Right atrium auricular region (tissue), 2 donors: Measurements from ENCODE around the gene ST7. TPM values are rescaled to one million over a fixed set of nuclear protein-coding genes. Genes with fewer than 3 reads are reported as not detected.

Source experiments
- DNase-seq: peaks from one replicate; pipeline ENCODE4 v3.0.0-alpha.2; 2019; ENCODE audit warnings: low spot score
- H3K27ac ChIP-seq, 2 donors: fragments of 200-600 bp; sonication (generic); 1 replicate in 1 of 2; 2 replicates in 1 of 2; pipeline ENCODE4 v1.5.1; 2016 to 2019
- H3K27me3 ChIP-seq, 2 donors: fragments of 200-600 bp; sonication (generic); one replicate each; pipeline versions ENCODE4 v1.5.1 to v1.6.0; 2017 to 2019
- H3K36me3 ChIP-seq: fragments of 200-600 bp; sonication (generic); one replicate; pipeline ENCODE4 v1.5.1; 2016
- H3K4me1 ChIP-seq, 2 donors: fragments of 200-600 bp; sonication (generic); one replicate each; pipeline versions ENCODE4 v1.5.1 to v1.6.0; 2017 to 2019
- H3K4me3 ChIP-seq, 2 donors: fragments of 200-600 bp; sonication (generic); 1 replicate in 1 of 2; 2 replicates in 1 of 2; pipeline ENCODE4 v1.5.1; 2017 to 2019; ENCODE audit warnings: mild to moderate bottlenecking in 1 of 2, moderate library complexity in 1 of 2
- H3K9me3 ChIP-seq, 2 donors: fragments of 200-600 bp; sonication (generic); one replicate each; pipeline ENCODE4 v1.5.1; 2019
- total RNA-seq, 2 donors: library from RNA; depleted of rRNA; stranded (reverse); fragments of >200 nt; gene quantifications; one replicate each; pipeline ENCODE4 v1.1.0, GENCODE V29; 2016
- TF ChIP-seq, protein P1 (sequence below), 2 donors: fragments of 200-600 bp; sonication (generic); IDR thresholded peaks; one replicate each; pipeline ENCODE4 v1.5.1; 2019; ENCODE audit warnings: antibody characterized with exemption in 2 of 2

Gene ST7
- total RNA-seq, 2 donors from 2014 or later: 45.4 to 48.1 TPM

DNA sequence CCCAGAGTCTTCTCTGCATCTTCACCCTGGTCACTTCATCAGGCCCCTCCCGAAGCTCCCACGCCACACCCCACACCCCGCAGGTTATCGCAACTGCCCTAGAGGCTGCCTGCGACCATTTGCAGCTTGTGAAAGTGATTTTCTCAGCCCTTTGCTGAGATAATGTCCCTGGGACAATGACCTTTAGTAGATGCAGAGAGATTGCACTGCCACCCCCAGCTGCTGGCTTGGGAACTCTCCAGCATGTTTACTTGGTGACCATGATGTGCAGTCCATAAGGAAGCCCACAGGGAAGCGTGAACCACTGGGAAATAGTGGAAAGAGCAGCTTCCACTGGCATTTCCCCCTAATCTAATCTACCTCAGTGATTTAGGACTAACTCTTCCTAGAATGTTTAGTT, 272.2 kb downstream of the ST7 start:
- Histone ChIP-seq H3K27ac (no peak overlapping the region), H3K27me3 (no peaks in the 10 kb centered on the region), H3K36me3 (peaks cover 18% of the 10 kb centered on the region), H3K9me3 (no peaks in the 10 kb centered on the region), H3K4me3 (no peak overlapping the region), H3K4me1 (peaks cover 0 to 6% of the 10 kb centered on the region in 2 donors)
- TF ChIP-seq, protein P1, sequence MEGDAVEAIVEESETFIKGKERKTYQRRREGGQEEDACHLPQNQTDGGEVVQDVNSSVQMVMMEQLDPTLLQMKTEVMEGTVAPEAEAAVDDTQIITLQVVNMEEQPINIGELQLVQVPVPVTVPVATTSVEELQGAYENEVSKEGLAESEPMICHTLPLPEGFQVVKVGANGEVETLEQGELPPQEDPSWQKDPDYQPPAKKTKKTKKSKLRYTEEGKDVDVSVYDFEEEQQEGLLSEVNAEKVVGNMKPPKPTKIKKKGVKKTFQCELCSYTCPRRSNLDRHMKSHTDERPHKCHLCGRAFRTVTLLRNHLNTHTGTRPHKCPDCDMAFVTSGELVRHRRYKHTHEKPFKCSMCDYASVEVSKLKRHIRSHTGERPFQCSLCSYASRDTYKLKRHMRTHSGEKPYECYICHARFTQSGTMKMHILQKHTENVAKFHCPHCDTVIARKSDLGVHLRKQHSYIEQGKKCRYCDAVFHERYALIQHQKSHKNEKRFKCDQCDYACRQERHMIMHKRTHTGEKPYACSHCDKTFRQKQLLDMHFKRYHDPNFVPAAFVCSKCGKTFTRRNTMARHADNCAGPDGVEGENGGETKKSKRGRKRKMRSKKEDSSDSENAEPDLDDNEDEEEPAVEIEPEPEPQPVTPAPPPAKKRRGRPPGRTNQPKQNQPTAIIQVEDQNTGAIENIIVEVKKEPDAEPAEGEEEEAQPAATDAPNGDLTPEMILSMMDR (IDR thresholded peaks at IDR 0.05): no peak
- DNase-seq: no peak

DNA sequence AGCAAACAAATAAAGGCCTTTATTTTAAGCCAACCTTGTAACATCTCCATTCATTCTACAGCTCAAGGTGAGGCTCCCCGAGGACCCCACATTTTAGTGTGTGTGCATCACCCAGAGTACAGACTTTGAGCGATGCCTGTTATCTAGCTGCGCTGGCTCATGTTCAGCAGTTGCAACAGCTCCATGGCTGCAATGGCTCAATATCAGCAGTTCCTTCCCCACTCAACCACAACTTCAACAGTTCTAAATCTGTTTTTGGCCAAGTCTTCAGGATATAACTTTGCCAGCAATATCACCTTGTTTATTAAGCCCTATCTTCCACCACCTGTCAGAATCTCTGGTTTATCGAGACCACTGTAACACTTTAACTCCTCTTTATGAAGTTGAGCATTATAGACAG, 273.8 kb downstream of the ST7 start:
- Histone ChIP-seq H3K27me3 (no peaks in the 10 kb centered on the region), H3K36me3 (peaks cover 8% of the 10 kb centered on the region), H3K4me3 (no peak overlapping the region), H3K9me3 (no peaks in the 10 kb centered on the region), H3K4me1 (peaks cover 0 to 6% of the 10 kb centered on the region in 2 donors), H3K27ac (no peak overlapping the region)
- no peak for DNase-seq
- TF ChIP-seq, protein P1 (IDR thresholded peaks at IDR 0.05): no peak

DNA sequence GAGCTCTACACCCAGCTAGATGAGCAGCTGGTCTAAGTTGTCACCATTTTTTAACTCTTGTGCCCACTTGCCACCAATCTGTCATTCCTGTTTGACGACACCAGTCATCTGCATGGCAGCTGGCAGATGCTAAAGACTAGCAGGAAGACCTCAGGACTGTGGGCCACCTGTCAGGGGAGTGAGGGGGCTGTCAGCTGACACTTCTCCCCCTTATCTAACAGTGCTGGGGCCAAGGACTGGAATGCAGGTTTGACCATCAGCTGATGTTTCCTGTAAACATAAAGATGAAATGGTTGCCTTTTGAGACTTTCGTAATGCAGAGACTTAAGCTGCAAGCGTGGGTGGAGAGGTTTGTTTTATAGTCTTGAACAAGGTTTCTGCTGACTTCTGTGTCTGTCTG, 276.0 kb downstream of the ST7 start:
- TF ChIP-seq, protein P1 (IDR thresholded peaks at IDR 0.05): no peak
- Histone ChIP-seq H3K9me3 (no peaks in the 10 kb centered on the region), H3K27ac (no peak overlapping the region), H3K4me3 (no peak overlapping the region), H3K4me1 (peaks cover 0 to 6% of the 10 kb centered on the region in 2 donors), H3K27me3 (no peaks in the 10 kb centered on the region), H3K36me3 (no peaks in the 10 kb centered on the region)
- no peak for DNase-seq

DNA sequence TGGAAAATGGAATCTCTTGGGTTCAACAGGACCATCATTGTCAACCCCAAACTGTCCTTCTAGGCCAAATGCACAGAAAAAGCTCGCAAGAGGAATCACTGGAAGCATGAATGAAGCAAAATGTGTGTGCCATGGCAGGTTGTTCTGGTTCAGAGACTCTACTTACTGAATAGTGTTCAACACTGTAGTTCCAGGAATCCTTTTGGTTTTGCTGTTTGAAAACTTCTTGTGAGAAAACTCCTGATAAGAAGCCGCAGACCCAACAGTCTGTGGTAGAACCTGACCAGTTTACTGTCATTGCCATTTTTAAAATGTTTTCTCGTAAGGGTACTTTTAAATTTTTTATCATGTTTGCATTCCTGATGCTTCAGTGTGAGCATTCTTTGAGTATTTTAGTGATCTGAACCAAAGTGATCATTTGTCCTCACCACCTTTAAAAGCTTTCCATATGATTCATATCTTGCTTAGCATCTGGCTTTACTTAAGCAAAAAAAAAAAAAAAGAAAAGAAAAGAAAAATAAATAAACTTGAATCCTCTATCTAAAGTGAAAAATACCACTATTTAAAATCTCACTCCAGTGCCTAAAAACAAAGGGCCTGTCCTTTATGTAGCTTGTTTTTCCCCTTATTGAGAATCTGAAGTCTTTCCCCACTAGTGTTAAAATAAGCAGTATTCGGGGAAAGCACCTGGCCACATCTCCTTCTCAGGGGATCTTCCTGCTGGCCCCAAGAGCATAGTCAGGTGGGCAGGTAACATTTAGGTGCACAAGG, 277.2 kb downstream of the ST7 start:
- Histone ChIP-seq H3K27ac (no peak overlapping the region), H3K4me1 (peaks cover 0 to 5% of the 10 kb centered on the region in 2 donors), H3K9me3 (no peaks in the 10 kb centered on the region), H3K4me3 (no peak overlapping the region), H3K27me3 (no peaks in the 10 kb centered on the region), H3K36me3 (no peaks in the 10 kb centered on the region)
- no peak for DNase-seq
- TF ChIP-seq, protein P1 (IDR thresholded peaks at IDR 0.05): no peak

DNA sequence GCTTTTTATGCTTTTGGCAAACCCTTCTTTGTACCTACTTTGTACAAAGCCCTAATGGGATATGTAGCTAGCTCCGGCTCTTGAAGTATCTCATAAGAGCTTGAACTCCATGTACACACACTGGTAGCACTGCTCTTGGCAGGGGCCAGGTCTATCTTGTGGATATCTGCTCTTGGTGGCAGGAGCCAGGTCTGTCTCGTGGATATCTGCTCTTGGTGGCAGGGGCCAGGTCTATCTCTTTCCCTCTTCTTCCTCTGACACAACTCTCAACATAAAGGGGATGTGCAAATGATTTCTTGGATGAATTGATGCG, 277.7 kb downstream of the ST7 start:
- no peak overlapping the region for H3K4me3 ChIP-seq
- no peaks in the 10 kb centered on the region for H3K36me3 ChIP-seq
- no peaks in the 10 kb centered on the region for H3K27me3 ChIP-seq
- no peak for DNase-seq
- H3K27ac ChIP-seq: no peak overlapping the region
- H3K9me3 ChIP-seq: peaks cover 0 to 4% of the 10 kb centered on the region in 2 donors
- TF ChIP-seq, protein P1 (IDR thresholded peaks at IDR 0.05): no peak
- H3K4me1 ChIP-seq: no peaks in the 10 kb centered on the region

DNA sequence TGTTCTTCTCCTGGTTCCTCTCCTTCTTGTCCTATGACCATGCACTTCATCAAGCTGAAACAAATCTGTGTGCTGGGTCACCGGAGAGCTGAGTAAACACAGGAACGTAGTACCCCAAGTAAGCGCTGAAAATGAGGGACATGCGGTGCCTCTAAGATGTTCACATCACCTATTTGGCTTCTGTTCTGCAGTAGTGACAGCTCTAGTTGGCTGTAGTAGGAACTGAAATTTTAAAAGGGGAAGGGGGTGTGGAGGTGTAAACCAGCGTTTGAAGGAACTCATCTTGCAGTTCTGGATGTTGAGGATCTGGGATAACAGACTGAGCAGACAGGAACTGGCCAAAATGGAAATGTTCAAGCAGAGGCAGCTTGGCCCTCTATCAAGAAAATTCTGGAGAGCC, 284.3 kb downstream of the ST7 start:
- Histone ChIP-seq H3K9me3 (peaks cover 0 to 4% of the 10 kb centered on the region in 2 donors), H3K4me1 (no peaks in the 10 kb centered on the region), H3K36me3 (no peaks in the 10 kb centered on the region), H3K27me3 (no peaks in the 10 kb centered on the region), H3K27ac (no peak overlapping the region), H3K4me3 (no peak overlapping the region)
- TF ChIP-seq, protein P1 (IDR thresholded peaks at IDR 0.05): no peak
- no peak for DNase-seq
